Tongue (tissue), 2 donors: ENCODE data around the gene SLC12A2. TPM values are rescaled to one million over a fixed set of nuclear protein-coding genes. Genes with fewer than 3 reads are reported as not detected.
A peak's percentile ranks its signal among the peaks of the same experiment; 100 is the strongest.

Experiments used
- DNase-seq: peaks from one replicate; pipeline ENCODE4 v3.0.0-alpha.2; 2015
- total RNA-seq: library from RNA; depleted of rRNA; stranded (reverse); fragments of >200 nt; gene quantifications from one replicate; pipeline ENCODE4 v1.2.3, GENCODE V29; 2014

Gene SLC12A2
- total RNA-seq, 1 donor from 2014 or later: 108 TPM

GRCh38 chr5:128228521-128228920 lies 145.0 kb downstream of the SLC12A2 start:
- DNase-seq: peak; percentile 74

DNA sequence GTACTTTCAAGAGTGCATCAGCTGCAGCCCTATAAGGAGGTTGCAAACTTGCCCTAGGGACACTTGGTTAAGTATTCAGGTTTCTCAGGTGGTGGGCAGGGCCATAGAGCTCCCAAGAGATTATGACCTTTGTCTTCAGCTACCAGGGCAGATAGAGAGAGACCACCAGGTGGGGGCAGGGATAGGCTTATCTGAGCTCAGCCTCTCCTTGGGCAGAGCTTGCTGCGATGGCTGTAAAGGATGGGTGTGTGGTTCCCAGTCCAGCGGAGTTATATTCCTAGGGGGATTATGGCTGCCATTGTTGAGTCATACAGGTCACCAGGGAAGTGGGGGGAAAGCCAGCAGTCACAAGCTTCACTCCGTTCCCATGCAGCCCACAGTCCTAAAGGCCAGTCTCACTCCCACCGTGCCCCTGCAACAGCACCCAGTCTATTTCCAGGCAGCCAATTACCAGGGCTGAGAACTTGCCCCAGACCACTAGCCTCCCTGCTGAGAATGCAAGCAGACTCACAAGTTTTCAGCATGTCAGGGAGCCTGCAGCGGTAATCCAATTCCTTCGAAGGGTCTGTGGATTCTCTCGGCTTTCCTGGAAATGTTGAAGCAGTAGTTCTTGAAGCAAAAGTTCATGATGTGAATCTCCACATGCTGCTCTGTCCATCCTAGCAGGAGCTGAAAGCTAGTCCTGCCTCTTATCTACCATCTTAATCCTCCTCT lies 151.5 kb downstream of the SLC12A2 start:
- DNase-seq: no peak

DNA sequence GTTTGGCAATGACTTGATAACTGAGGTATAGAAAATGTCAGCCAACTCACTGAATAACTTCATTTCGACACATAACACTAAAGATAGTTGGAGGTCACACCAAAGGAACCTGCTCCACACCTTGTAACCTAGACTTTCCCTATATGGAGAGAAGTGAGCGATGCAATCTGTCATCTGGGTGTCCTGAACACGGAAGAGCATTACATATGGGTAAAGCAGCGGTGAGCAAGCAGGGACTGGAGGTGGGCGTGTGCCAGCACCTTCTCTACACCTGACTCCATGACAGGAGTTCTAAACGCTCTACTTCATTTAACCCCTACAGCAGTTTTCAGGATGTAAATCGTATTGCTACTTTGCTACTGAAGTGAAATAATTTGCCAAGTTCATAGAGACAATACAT lies 152.8 kb downstream of the SLC12A2 start:
- no peak for DNase-seq

DNA sequence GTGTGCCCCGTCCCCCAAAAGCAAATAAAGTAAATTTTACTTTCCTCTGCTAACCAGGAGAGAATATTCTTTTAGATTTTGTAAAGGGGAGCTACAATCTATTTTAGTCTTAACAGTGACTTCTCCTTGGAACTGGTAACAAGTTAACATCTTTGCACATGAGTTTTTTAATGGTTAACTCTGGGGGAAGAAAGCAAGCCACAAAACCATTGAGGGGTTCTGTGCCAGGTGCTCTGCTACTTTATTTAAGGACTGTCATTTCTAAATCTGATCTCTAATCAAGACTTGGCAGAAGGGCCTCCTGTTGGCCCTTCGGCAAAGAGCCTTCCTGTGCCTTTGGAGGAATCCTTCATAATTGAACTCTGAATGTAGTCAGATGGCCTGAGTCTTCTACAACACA lies 153.4 kb downstream of the SLC12A2 start:
- DNase-seq: no peak

- peak; percentile 80 for DNase-seq
Measured at GRCh38 chr5:128237546-128237945, 154.0 kb downstream of the SLC12A2 start.
